ENCODE results near the gene ZFP30.

GRCh38 chr19:37692956-37693620, 37.8 kb upstream of the ZFP30 start:
- TF ChIP-seq CTCF (conservative IDR thresholded peaks at IDR 0.05; ENCODE audit: low read depth, low read length) (no peak), BHLHE40 (IDR thresholded peaks at IDR 0.05; ENCODE audit: low read depth, low read length) (no peak), MXI1 (IDR thresholded peaks at IDR 0.05; ENCODE audit: borderline replicate concordance, low read depth, low read length) (no peak), POLR2A (IDR thresholded peaks at IDR 0.05; ENCODE audit: low read depth, low read length) (no peak), SMC3 (IDR thresholded peaks at IDR 0.05; ENCODE audit: low read depth, low read length) (no peak), USF2 (IDR thresholded peaks at IDR 0.05; ENCODE audit: low read depth, low read length) (no peak), MAFK (IDR thresholded peaks at IDR 0.05; ENCODE audit: low read depth, low read length) (no peak), ELK1 (IDR thresholded peaks at IDR 0.05; ENCODE audit: borderline replicate concordance, low read depth, low read length) (no peak), RAD21 (IDR thresholded peaks at IDR 0.05; ENCODE audit: low read length) (no peak), CEBPB (IDR thresholded peaks at IDR 0.05; ENCODE audit: low read depth, low read length) (no peak), RCOR1 (IDR thresholded peaks at IDR 0.05; ENCODE audit: insufficient replicate concordance, low read length) (no peak)
